ENCODE data around the gene ASTL.
"Not testable (repeated sequence)": the region's sequence is repeated elsewhere in the genome, so short reads cannot be mapped to it uniquely, and the experiment has no call there.

Gene ASTL

DNA sequence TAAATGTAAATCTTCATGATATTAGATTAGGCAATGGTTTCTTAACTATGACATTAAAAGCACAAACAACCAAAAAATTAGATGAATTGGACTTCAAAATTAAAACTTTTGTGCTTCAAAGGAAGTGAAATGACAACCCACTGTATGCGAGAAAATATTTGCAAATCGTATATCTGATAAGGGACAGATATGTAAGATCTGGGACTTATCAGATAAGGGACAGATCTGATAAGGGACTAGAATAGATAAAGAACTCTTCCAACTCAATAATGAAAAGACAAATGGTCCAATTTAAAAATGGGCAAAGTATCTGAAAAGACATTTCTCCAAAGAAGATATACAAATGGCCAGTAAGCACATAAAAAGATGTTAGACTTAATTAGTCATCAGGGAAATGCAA, 51.2 kb downstream of the ASTL start:
- H3K4me3 ChIP-seq (replicated peaks; ENCODE audit: insufficient read depth, low read length) = no peak overlapping the region
- DNase-seq (ENCODE audit: low read depth in 1 of 2, low spot score in 1 of 2) = no peak
- H3K27me3 ChIP-seq (ENCODE audit: insufficient read depth, poor library complexity, severe bottlenecking) = no peaks in the 10 kb centered on the region
- H3K27ac ChIP-seq (replicated peaks) = no peak overlapping the region
- TF ChIP-seq GABPA (IDR thresholded peaks at IDR 0.05; ENCODE audit: low read depth) (no peak), SPI1 (IDR thresholded peaks at IDR 0.05; ENCODE audit: borderline replicate concordance, low read depth) (no peak), POLR2AphosphoS5 (IDR thresholded peaks at IDR 0.05; ENCODE audit: low read depth) (no peak)
- TF ChIP-seq, protein P1, sequence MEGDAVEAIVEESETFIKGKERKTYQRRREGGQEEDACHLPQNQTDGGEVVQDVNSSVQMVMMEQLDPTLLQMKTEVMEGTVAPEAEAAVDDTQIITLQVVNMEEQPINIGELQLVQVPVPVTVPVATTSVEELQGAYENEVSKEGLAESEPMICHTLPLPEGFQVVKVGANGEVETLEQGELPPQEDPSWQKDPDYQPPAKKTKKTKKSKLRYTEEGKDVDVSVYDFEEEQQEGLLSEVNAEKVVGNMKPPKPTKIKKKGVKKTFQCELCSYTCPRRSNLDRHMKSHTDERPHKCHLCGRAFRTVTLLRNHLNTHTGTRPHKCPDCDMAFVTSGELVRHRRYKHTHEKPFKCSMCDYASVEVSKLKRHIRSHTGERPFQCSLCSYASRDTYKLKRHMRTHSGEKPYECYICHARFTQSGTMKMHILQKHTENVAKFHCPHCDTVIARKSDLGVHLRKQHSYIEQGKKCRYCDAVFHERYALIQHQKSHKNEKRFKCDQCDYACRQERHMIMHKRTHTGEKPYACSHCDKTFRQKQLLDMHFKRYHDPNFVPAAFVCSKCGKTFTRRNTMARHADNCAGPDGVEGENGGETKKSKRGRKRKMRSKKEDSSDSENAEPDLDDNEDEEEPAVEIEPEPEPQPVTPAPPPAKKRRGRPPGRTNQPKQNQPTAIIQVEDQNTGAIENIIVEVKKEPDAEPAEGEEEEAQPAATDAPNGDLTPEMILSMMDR (IDR thresholded peaks at IDR 0.05; ENCODE audit: insufficient read depth, low read length) = no peak
- TF ChIP-seq, protein P2, sequence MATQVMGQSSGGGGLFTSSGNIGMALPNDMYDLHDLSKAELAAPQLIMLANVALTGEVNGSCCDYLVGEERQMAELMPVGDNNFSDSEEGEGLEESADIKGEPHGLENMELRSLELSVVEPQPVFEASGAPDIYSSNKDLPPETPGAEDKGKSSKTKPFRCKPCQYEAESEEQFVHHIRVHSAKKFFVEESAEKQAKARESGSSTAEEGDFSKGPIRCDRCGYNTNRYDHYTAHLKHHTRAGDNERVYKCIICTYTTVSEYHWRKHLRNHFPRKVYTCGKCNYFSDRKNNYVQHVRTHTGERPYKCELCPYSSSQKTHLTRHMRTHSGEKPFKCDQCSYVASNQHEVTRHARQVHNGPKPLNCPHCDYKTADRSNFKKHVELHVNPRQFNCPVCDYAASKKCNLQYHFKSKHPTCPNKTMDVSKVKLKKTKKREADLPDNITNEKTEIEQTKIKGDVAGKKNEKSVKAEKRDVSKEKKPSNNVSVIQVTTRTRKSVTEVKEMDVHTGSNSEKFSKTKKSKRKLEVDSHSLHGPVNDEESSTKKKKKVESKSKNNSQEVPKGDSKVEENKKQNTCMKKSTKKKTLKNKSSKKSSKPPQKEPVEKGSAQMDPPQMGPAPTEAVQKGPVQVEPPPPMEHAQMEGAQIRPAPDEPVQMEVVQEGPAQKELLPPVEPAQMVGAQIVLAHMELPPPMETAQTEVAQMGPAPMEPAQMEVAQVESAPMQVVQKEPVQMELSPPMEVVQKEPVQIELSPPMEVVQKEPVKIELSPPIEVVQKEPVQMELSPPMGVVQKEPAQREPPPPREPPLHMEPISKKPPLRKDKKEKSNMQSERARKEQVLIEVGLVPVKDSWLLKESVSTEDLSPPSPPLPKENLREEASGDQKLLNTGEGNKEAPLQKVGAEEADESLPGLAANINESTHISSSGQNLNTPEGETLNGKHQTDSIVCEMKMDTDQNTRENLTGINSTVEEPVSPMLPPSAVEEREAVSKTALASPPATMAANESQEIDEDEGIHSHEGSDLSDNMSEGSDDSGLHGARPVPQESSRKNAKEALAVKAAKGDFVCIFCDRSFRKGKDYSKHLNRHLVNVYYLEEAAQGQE (IDR thresholded peaks at IDR 0.05; ENCODE audit: insufficient replicate concordance, low read depth) = no peak

DNA sequence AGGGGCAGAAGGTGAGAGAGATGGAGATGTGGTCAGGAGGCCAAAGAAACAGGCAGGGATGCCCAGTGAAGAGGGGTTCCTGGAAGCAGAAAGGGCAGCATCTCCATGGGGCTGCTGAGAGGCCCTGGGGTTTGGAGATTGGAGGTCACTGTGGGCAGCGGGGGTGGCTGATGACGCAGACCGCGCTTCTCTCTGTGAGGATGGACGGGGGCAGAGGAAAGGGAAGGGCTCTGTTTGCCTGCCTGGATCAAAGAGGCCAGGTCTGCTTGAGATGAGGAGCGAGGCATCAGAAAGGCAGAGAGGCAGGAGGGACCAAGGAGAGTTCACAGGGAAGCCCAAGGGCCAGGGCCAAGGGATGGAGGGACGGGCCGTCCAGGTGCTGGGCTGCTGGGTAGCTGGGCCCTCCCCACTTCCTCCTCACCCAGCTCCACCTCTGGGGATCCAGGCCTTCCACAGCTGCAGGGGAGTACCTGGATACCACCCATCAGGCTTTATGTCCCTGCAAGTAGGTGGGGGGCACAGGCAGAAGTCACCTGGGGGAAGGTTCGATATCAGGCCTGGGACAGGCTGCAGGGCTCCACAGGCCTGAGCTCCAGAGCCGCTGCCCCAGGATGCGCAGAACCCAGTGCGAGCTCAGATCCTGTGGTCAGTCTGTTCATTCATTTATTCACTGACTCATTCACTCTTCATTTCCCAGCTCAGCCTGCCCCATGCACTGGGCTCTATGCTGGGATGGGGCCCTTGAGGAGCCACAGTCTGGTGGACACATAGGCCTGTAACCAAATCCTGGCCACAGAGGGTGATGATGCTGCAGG, 52.6 kb downstream of the ASTL start:
- Histone ChIP-seq H3K4me3 (replicated peaks; ENCODE audit: insufficient read depth, low read length) (no peak overlapping the region), H3K27me3 (ENCODE audit: insufficient read depth, poor library complexity, severe bottlenecking) (no peaks in the 10 kb centered on the region), H3K27ac (replicated peaks) (no peak overlapping the region)
- TF ChIP-seq POLR2AphosphoS5 (IDR thresholded peaks at IDR 0.05; ENCODE audit: low read depth) = no peak
- TF ChIP-seq, protein P2 (IDR thresholded peaks at IDR 0.05; ENCODE audit: insufficient replicate concordance, low read depth) = no peak
- no peak for TF ChIP-seq SPI1 (IDR thresholded peaks at IDR 0.05; ENCODE audit: borderline replicate concordance, low read depth)
- TF ChIP-seq GABPA (IDR thresholded peaks at IDR 0.05; ENCODE audit: low read depth) = no peak
- TF ChIP-seq, protein P1 (IDR thresholded peaks at IDR 0.05; ENCODE audit: insufficient read depth, low read length) = no peak
- no peak for DNase-seq (ENCODE audit: low read depth in 1 of 2, low spot score in 1 of 2)

DNA sequence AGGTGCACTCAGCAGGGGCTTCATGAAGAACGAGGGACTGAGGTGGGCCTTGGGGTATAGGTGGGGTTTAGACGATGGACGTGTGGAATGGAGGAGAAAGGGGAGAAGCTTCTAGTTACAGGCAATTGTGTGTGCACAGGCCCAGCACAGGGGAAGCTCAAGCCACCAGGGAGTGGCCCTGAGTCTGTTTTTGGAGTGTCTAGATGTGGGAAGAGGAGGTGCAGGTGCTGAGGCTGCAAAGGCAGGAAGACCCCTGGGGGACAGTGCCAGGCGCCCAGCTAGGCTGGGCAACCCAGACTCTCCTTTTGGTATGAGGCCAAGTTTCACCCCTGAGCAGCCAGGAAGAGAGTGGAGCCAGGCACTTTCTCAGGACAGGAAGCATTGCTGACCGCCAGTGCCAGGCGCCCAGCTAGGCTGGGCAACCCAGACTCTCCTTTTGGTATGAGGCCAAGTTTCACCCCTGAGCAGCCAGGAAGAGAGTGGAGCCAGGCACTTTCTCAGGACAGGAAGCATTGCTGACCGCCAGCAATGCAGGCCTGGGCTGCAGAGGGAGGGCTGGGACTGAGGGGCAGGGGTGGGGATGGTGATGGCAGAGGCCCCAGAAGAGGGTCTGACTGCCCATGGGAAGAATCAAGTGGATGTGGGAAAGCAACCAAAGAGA, 53.3 kb downstream of the ASTL start:
- H3K27me3 ChIP-seq (ENCODE audit: insufficient read depth, poor library complexity, severe bottlenecking); H3K4me3 ChIP-seq (replicated peaks; ENCODE audit: insufficient read depth, low read length); H3K27ac ChIP-seq (replicated peaks): not testable (repeated sequence)

DNA sequence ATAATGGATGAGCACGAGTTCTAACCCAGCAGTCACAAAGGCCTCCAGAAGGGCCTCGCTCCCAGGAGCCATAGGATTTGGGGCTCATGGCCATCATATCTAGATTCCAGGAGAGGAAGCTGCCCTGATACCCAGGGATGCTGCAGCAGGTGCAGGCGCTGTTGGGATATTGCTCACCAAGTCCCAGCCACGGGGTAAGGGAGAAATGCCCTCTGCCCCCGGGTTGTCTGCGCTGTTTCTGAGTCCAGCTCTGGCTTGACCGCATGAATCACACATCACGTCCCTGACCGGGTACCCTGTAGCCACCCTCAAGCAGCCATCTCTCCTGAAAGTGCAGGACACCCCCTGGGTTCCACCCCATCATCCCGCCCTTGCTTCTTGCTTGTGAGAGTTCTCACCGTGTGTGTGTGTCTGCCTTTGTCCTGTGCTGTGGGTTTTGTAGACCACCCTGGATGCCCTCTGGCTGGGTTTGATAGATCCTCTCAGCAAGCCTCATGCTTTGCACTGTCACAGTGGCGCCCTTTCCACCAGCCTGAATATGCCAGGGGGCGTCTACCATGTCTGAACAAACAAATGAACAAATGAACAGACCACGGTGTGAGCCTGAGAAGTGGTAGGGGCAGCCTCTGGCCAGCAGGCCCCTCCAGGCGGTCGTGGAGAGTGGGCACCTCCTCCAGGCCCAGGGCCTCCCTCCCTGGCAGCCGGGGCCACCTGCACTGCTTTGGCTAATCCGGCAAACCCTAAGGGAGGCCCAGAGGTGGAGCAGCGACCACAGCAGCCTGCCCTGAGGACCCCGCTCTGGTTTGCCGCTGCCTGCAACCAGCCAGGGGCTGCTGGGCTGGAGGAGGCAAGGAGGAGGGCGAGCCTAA, 54.1 kb downstream of the ASTL start:
- no peak for DNase-seq (ENCODE audit: low read depth in 1 of 2, low spot score in 1 of 2)
- Histone ChIP-seq H3K27ac (replicated peaks) (no peak overlapping the region), H3K27me3 (ENCODE audit: insufficient read depth, poor library complexity, severe bottlenecking) (no peaks in the 10 kb centered on the region), H3K4me3 (replicated peaks; ENCODE audit: insufficient read depth, low read length) (no peak overlapping the region)
- no peak for TF ChIP-seq POLR2AphosphoS5 (IDR thresholded peaks at IDR 0.05; ENCODE audit: low read depth)
- TF ChIP-seq GABPA (IDR thresholded peaks at IDR 0.05; ENCODE audit: low read depth) = no peak
- TF ChIP-seq, protein P1 (IDR thresholded peaks at IDR 0.05; ENCODE audit: insufficient read depth, low read length) = no peak
- TF ChIP-seq, protein P2 (IDR thresholded peaks at IDR 0.05; ENCODE audit: insufficient replicate concordance, low read depth) = no peak
- TF ChIP-seq SPI1 (IDR thresholded peaks at IDR 0.05; ENCODE audit: borderline replicate concordance, low read depth) = no peak

More for the DNA sequence above, 53.3 kb downstream of the ASTL start:
- not testable (repeated sequence) for DNase-seq (ENCODE audit: low read depth in 1 of 2, low spot score in 1 of 2)

All from HL-60 (cell line).